Adrenal gland (tissue), 12 donors: Measurements from ENCODE around the gene TRAPPC5. TPM values are rescaled to one million over a fixed set of nuclear protein-coding genes. Genes with fewer than 3 reads are reported as not detected.
"Not testable (repeated sequence)": the region's sequence is repeated elsewhere in the genome, so short reads cannot be mapped to it uniquely, and the experiment has no call there.

ENCODE experiments used
- DNase-seq, 7 donors: peaks; one replicate each; pipeline ENCODE4 v3.0.0-alpha.2; 2019 to 2020
- H3K27ac ChIP-seq, 5 donors: fragments of 200-600 bp; sonication (generic) in 4 of 5; 1 replicate in 3 of 5; 2 replicates in 2 of 5; pipeline versions ENCODE4 v1.5.1 to v1.8.0; 2016 to 2020; ENCODE audit warnings: mild to moderate bottlenecking in 1 of 5
- H3K27me3 ChIP-seq: fragments of 200-600 bp; 2 replicates; pipeline ENCODE4 v1.8.0; 2021
- H3K36me3 ChIP-seq, 2 donors: fragments of 200-600 bp; replicated peaks in 1 of 2; 1 replicate in 1 of 2; 2 replicates in 1 of 2; pipeline versions ENCODE4 v1.5.1 to v1.8.0; 2018 to 2022
- H3K4me1 ChIP-seq, 2 donors: fragments of 200-600 bp; replicated peaks in 1 of 2; 1 replicate in 1 of 2; 2 replicates in 1 of 2; pipeline versions ENCODE4 v1.5.1 to v1.8.0; 2018 to 2021
- H3K4me3 ChIP-seq, 4 donors: fragments of 200-600 bp; sonication (generic) in 3 of 4; one replicate each; pipeline ENCODE4 v1.5.1; 2016 to 2018
- H3K9me3 ChIP-seq, 3 donors: fragments of 200-600 bp; sonication (generic) in 1 of 3; replicated peaks in 1 of 3; 1 replicate in 2 of 3; 2 replicates in 1 of 3; pipeline versions ENCODE4 v1.5.1 to v1.8.0; 2016 to 2021
- CTCF ChIP-seq, 6 experiments: fragments of 450-650 bp in 4 of 6; fragments of 200-600 bp in 2 of 6; sonication (generic) in 1 of 6; IDR thresholded peaks; 1 replicate in 5 of 6; 2 replicates in 1 of 6; pipeline versions ENCODE4 v1.5.1 to v1.8.0; 2016 to 2021; ENCODE audit warnings: antibody characterized with exemption in 6 of 6, mild to moderate bottlenecking in 2 of 6, moderate library complexity in 1 of 6
- POLR2A ChIP-seq, 2 donors: fragments of 450-650 bp; IDR thresholded peaks; one replicate each; pipeline ENCODE4 v1.6.1; 2017; ENCODE audit warnings: antibody characterized with exemption in 2 of 2, mild to moderate bottlenecking in 2 of 2, moderate library complexity in 1 of 2
- WGBS, 4 donors: extraction: QIAGEN DNeasy Blood & Tissue Kit in 2 of 4; methylation state at CpG; one replicate each; pipeline versions ENCODE4 v1.1.5 to v1.1.7; 2013 to 2017; 5-methylcytosine and 5-hydroxymethylcytosine counted together
- intact Hi-C, 2 donors: fragments of 100-400 bp; cut with DNase I; formaldehyde crosslinking; loops; one replicate each; pipeline versions ENCODE4 v1.14.1 to v1.15.0; 2022 to 2023
- polyA plus RNA-seq, 3 donors: library from polyadenylated mRNA; stranded (reverse); fragments of 200-250 nt in 2 of 3; fragments of 350-450 nt in 1 of 3; fragmentation: Illumina TruSeq in 1 of 3; extraction: RNeasy Lipid Tissue Mini Kit (QIAGEN cat#74804) in 1 of 3; gene quantifications; one replicate each; pipeline ENCODE4 v1.2.3, GENCODE V29; 2013 to 2014
- total RNA-seq, 9 donors: library from RNA; depleted of rRNA in 4 of 9; stranded (reverse); fragments of >200 nt in 4 of 9; fragments of 120-200 nt in 1 of 9; fragmentation: NEBNext Ultra II Directional in 1 of 9; extraction: Animal tissue kit (Norgen Biotek cat#: 25700) in 1 of 9; gene quantifications; one replicate each; pipeline versions ENCODE4 v1.1.0 to v1.2.4, GENCODE V29; 2013 to 2023
- donor health status: healthy with polysubstance abuse.
- donor health status: Bipolar disorder and iron deficiency.
- donor health status: DM: yes; HTN: yes; CAD: no.
- donor health status: DM: no; HTN: no; CAD: no.
- donor health status: DM: no; HTN: no; CAD: no.
- donor health status: DM: yes; HTN: yes; CAD: no.

TRAPPC5 gene
- total and polyA plus RNA-seq, 12 donors = 5.6 to 502 (median 153) TPM

DNA sequence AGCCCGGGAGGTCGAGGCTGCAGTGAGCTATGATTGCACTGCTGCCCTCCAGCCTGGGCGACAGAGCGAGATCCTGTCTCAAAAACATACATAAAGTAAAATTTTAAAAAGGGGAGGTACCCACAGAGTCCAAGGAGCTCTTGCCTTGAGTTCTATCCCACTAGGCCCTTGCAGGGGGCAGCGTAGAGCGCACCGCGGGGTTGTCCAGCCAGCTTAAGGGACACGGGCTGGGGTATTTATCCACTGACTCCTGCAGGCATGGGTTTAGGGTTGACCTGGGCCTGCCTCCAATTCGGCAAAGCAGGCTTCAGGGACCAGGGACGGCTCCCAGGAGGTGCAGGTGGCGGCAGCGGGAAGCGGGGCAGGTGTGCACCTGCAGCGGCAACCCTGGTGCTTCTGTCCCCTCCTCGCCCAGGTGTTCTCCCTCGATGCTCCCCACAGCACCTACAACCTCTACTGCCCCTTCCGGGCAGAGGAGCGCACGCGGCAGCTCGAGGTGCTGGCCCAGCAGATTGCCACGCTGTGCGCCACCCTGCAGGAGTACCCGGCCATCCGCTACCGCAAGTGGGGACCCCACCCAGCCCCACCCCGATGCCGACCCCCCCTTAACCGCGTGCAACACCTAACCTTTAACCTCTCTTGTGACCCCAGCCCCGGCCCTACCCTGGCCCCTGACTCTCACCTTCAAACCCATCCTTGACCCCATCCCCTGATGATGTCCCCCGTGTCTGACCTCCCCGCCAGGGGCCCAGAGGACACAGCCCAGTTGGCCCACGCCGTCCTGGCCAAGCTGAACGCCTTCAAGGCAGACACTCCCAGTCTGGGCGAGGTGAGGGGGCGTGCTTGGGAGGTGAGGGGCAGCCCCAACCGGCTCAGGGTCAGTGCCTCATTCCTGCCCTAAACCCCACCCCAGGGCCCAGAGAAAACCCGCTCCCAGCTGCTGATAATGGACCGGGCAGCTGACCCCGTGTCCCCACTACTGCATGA, 39.0 kb upstream of the TRAPPC5 start:
- intact Hi-C loops = no loop called here
- no peaks in the 10 kb centered on the region for H3K9me3 ChIP-seq
- no peaks in the 10 kb centered on the region for H3K36me3 ChIP-seq
- no peaks in the 10 kb centered on the region for H3K27me3 ChIP-seq
- TF ChIP-seq CTCF (IDR thresholded peaks at IDR 0.05) (no peak), POLR2A (IDR thresholded peaks at IDR 0.05) (no peak)
- no peak for DNase-seq
- H3K4me3 ChIP-seq = no peak overlapping the region
- WGBS, 4 donors = 83 to 89% (median 88%) methylated on average over 25 to 43 of the region's 43 CpGs
- H3K27ac ChIP-seq = no peak overlapping the region
- H3K4me1 ChIP-seq = peaks cover 1 to 2% of the 10 kb centered on the region in 2 donors

DNA sequence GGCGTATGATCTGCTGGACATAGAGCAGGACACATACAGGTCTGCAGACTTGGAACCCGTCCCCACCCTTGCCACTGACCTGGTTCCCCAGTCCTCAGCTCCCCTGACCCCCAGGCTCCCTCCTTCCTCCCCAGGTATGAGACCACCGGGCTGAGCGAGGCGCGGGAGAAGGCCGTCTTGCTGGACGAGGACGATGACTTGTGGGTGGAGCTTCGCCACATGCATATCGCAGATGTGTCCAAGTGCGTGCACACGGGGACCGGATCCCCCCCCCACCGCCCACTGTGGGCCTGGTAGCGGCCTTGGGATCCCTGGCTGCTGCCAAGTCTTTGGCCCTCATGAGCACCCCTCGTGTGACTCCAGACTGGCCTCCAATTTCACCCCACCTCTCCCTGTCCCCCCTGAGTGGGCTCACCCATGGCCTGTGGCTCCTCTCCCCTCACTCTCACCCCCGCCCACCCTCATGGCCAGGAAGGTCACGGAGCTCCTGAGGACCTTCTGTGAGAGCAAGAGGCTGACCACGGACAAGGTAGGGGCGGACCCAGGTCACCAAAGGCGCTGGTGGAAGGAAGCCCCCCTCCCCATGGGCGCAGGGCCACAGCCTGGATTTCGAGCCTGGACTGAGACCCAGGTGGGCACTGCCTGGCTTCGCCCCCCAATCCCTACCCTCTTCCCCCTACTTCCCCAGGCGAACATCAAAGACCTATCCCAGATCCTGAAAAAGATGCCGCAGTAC, 38.2 kb upstream of the TRAPPC5 start:
- WGBS, 4 donors = 80 to 91% (median 83%) methylated on average over 12 to 27 of the region's 27 CpGs
- Histone ChIP-seq H3K27ac (no peak overlapping the region), H3K4me3 (no peak overlapping the region), H3K27me3 (no peaks in the 10 kb centered on the region), H3K4me1 (no peaks in the 10 kb centered on the region), H3K9me3 (no peaks in the 10 kb centered on the region), H3K36me3 (no peaks in the 10 kb centered on the region)
- no peak for TF ChIP-seq CTCF (IDR thresholded peaks at IDR 0.05)
- TF ChIP-seq POLR2A (IDR thresholded peaks at IDR 0.05) = no peak
- DNase-seq = peak in 1 of 7 donors; percentile 17
- intact Hi-C loops = no loop called here

DNA sequence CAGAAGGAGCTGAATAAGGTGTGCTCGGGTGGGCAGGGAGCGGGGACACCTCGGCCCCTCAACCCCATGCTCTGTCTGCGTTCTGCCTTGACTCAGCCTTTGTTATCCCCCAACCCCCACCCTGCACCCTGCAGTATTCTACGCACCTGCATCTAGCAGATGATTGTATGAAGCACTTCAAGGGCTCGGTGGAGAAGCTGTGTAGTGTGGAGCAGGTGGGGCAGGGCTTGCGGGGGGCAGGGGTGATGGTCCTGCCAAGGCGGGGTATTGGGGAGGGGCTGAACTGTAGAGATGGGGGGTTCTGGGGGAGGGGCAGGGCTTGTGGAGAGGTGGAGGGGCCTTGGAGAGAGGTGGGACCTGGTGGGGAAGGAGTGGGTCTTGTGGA, 37.6 kb upstream of the TRAPPC5 start:
- no peak overlapping the region for H3K27ac ChIP-seq
- H3K4me1 ChIP-seq = no peaks in the 10 kb centered on the region
- no peaks in the 10 kb centered on the region for H3K27me3 ChIP-seq
- no peaks in the 10 kb centered on the region for H3K9me3 ChIP-seq
- no peak for DNase-seq
- intact Hi-C loops = no loop called here
- no peak for TF ChIP-seq POLR2A (IDR thresholded peaks at IDR 0.05)
- H3K4me3 ChIP-seq = no peak overlapping the region
- no peaks in the 10 kb centered on the region for H3K36me3 ChIP-seq
- WGBS, 4 donors = 90 to 97% (median 94%) methylated on average over 8 of the region's 8 CpGs

GRCh38 chr19:7643629-7644549, 36.7 kb upstream of the TRAPPC5 start:
- H3K9me3 ChIP-seq, H3K4me3 ChIP-seq, DNase-seq, H3K27ac ChIP-seq, intact Hi-C loops, H3K36me3 ChIP-seq, H3K27me3 ChIP-seq, H3K4me1 ChIP-seq: not testable (repeated sequence)
- 45 to 95% (median 70%) methylated on average over 9 to 10 of the region's 10 CpGs for WGBS, 4 donors
